Hepatocyte (in vitro differentiated cells): Measurements from ENCODE around the gene ADAP2. TPM values are rescaled to one million over a fixed set of nuclear protein-coding genes. Genes with fewer than 3 reads are reported as not detected.

Experiments used
- DNase-seq: peaks from one replicate; pipeline ENCODE4 v3.0.0-alpha.2; 2016; ENCODE audit warnings: low spot score
- H2AFZ ChIP-seq: fragments of 200-600 bp; sonication (generic); 2 replicates; pipeline ENCODE4 v1.6.0; 2016; ENCODE audit warnings: antibody characterized with exemption, mild to moderate bottlenecking
- H3K27ac ChIP-seq: fragments of 200-600 bp; sonication (generic); 2 replicates; pipeline ENCODE4 v1.5.1; 2016; ENCODE audit warnings: mild to moderate bottlenecking
- H3K27me3 ChIP-seq: fragments of 200-600 bp; sonication (generic); 2 replicates; pipeline ENCODE4 v1.6.1; 2016
- H3K36me3 ChIP-seq: fragments of 200-600 bp; sonication (generic); replicated peaks from 2 replicates; pipeline ENCODE4 v1.5.1; 2016; ENCODE audit warnings: low read depth; ENCODE audit not compliant: insufficient read depth
- H3K4me1 ChIP-seq: fragments of 200-600 bp; sonication (generic); 2 replicates; pipeline ENCODE4 v1.5.1; 2016; ENCODE audit warnings: mild to moderate bottlenecking, moderate library complexity; ENCODE audit not compliant: insufficient read depth
- H3K4me2 ChIP-seq: fragments of 200-600 bp; sonication (generic); 2 replicates; pipeline ENCODE4 v1.6.0; 2016
- H3K4me3 ChIP-seq: fragments of 200-600 bp; sonication (generic); 2 replicates; pipeline ENCODE4 v1.5.1; 2016; ENCODE audit warnings: mild to moderate bottlenecking
- H3K79me2 ChIP-seq: fragments of 200-600 bp; sonication (generic); 2 replicates; pipeline ENCODE4 v1.6.0; 2017; ENCODE audit warnings: mild to moderate bottlenecking
- H3K9me2 ChIP-seq: fragments of 200-600 bp; sonication (generic); replicated peaks from 2 replicates; pipeline ENCODE4 v1.6.0; 2017; ENCODE audit warnings: mild to moderate bottlenecking; ENCODE audit not compliant: insufficient read depth
- H3K9me3 ChIP-seq: fragments of 200-600 bp; sonication (generic); 2 replicates; pipeline ENCODE4 v1.5.1; 2016; ENCODE audit warnings: low read depth, mild to moderate bottlenecking
- H4K20me1 ChIP-seq: fragments of 200-600 bp; sonication (generic); 2 replicates; pipeline ENCODE4 v1.6.0; 2016; ENCODE audit warnings: mild to moderate bottlenecking; ENCODE audit not compliant: insufficient read depth, poor library complexity, severe bottlenecking
- EZH2 ChIP-seq: fragments of 200-600 bp; sonication (generic); IDR thresholded peaks from 2 replicates; pipeline ENCODE4 v1.6.1; 2016; ENCODE audit warnings: antibody characterized with exemption, mild to moderate bottlenecking, borderline replicate concordance
- EZH2phosphoT487 ChIP-seq: fragments of 200-600 bp; sonication (generic); IDR thresholded peaks from one replicate; pipeline ENCODE4 v1.6.1; 2018; ENCODE audit warnings: antibody characterized with exemption, mild to moderate bottlenecking, low read depth, moderate library complexity; ENCODE audit not compliant: unreplicated experiment, severe bottlenecking
- WGBS: methylation state at CpG from one replicate; pipeline ENCODE4 v1.1.6; 2016; ENCODE audit warnings: low lambda C conversion rate; ENCODE audit errors: missing lambda C conversion rate; 5-methylcytosine and 5-hydroxymethylcytosine counted together
- polyA plus RNA-seq: library from polyadenylated mRNA; unstranded; fragments of >200 nt; fragmentation: Nextera tagmentation; extraction: Ambion mirVana; gene quantifications from 2 replicates; pipeline ENCODE4 v1.2.1, GENCODE V29; 2016
- total RNA-seq: library from RNA; depleted of rRNA; stranded (reverse); fragments of >200 nt; gene quantifications from 2 replicates; pipeline ENCODE4 v1.2.3, GENCODE V29; 2014
- TF ChIP-seq, protein P1 (sequence below): fragments of 200-600 bp; sonication (generic); IDR thresholded peaks from 2 replicates; pipeline ENCODE4 v1.5.1; 2016; ENCODE audit warnings: antibody characterized with exemption, mild to moderate bottlenecking; ENCODE audit not compliant: poor library complexity

The ADAP2 gene
- total and polyA plus RNA-seq, 2 experiments from 2014 or later, result 0.70 to 1.5 TPM

DNA sequence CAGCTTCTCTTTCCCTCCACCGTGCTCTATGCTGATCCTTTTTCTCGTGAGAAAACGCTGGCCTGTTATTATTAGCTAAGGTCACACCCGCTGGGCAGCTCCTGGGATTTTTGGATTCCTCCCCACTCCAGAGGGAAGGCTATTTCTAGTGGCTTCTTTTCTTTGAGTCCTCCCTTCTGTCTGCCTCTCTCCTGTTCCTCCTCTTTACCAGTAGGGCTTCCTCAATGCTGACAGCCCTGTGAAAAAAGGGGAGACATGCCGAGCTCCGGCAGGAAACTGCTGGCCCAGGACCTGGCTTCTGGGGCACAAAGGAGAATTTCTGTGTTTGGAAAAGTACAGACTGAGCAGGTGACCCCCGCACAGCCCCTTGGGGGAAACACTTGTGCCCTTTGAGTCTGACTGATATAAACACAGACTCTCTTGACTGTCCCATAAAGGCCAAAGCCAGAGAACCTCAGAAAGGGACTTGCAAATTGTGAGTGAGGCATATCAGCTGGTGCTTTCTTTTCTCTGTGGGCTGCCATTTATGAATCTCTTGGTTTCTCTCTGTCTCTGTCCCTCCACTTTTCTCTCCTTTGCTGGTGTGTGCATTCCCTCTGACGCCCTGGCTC lies 35.1 kb downstream of the ADAP2 start:
- no peak for DNase-seq
- Histone ChIP-seq H3K36me3 (no peaks in the 10 kb centered on the region), H4K20me1 (no peaks in the 10 kb centered on the region), H3K9me3 (no peaks in the 10 kb centered on the region), H2AFZ (no peak overlapping the region), H3K9me2 (no peaks in the 10 kb centered on the region), H3K27me3 (no peaks in the 10 kb centered on the region), H3K4me3 (no peak overlapping the region), H3K4me1 (no peaks in the 10 kb centered on the region), H3K27ac (no peak overlapping the region), H3K4me2 (no peak overlapping the region), H3K79me2 (no peaks in the 10 kb centered on the region)
- no peak for TF ChIP-seq EZH2phosphoT487
- TF ChIP-seq, protein P1, sequence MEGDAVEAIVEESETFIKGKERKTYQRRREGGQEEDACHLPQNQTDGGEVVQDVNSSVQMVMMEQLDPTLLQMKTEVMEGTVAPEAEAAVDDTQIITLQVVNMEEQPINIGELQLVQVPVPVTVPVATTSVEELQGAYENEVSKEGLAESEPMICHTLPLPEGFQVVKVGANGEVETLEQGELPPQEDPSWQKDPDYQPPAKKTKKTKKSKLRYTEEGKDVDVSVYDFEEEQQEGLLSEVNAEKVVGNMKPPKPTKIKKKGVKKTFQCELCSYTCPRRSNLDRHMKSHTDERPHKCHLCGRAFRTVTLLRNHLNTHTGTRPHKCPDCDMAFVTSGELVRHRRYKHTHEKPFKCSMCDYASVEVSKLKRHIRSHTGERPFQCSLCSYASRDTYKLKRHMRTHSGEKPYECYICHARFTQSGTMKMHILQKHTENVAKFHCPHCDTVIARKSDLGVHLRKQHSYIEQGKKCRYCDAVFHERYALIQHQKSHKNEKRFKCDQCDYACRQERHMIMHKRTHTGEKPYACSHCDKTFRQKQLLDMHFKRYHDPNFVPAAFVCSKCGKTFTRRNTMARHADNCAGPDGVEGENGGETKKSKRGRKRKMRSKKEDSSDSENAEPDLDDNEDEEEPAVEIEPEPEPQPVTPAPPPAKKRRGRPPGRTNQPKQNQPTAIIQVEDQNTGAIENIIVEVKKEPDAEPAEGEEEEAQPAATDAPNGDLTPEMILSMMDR, result no peak
- TF ChIP-seq EZH2, result no peak
- WGBS, result 80% methylated on average over 8 of the region's 8 CpGs

DNA sequence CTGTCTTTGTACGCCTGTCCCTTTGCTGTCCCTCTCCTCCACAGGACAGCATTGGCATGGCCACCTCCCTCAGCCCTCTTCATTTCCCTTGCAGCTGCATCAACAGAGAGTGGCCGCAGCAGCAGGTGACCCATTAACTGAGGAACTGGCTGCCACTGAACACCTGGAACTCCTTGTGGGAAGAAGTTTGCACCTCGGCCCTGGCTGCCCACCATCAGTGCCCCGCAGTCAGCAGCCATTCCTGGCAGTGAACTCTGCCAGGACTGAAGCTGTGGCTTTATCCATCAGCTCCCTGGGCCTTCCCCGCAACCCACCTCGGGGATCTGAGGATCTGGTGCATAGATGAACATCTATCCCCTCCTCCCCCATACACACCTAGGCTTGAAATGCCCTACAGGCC lies 36.0 kb downstream of the ADAP2 start:
- WGBS, result 96% methylated on average over 6 of the region's 6 CpGs
- no peak overlapping the region for H2AFZ ChIP-seq
- H3K4me3 ChIP-seq, result no peak overlapping the region
- no peak overlapping the region for H3K4me2 ChIP-seq
- H3K9me3 ChIP-seq, result no peaks in the 10 kb centered on the region
- H3K36me3 ChIP-seq, result no peaks in the 10 kb centered on the region
- no peaks in the 10 kb centered on the region for H4K20me1 ChIP-seq
- H3K9me2 ChIP-seq, result no peaks in the 10 kb centered on the region
- H3K27me3 ChIP-seq, result no peaks in the 10 kb centered on the region
- H3K79me2 ChIP-seq, result no peaks in the 10 kb centered on the region
- no peak for TF ChIP-seq EZH2phosphoT487
- TF ChIP-seq EZH2, result no peak
- TF ChIP-seq, protein P1, result no peak
- H3K4me1 ChIP-seq, result no peaks in the 10 kb centered on the region
- no peak for DNase-seq
- no peak overlapping the region for H3K27ac ChIP-seq

DNA sequence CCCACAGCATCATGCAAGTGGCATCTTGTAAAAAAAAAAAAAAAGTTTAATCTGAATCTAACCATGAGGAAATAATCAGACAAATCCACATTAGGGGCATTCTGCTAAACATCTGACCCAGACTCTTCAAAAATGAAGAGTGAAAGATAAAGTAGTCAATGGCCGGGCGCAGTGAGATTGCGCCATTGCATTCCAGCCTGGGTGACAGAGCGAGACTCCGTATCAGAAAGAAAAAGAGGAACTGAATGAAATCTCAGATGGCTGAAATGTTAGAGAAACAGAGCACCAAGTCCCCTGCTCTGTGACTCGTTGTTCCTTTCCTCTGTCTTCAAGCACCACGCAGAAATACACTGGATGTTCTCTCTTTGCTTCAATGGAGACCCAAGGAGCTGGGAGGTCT lies 36.4 kb downstream of the ADAP2 start:
- Histone ChIP-seq H3K9me2 (no peaks in the 10 kb centered on the region), H2AFZ (no peak overlapping the region), H3K4me3 (no peak overlapping the region), H4K20me1 (no peaks in the 10 kb centered on the region), H3K4me2 (no peak overlapping the region), H3K36me3 (no peaks in the 10 kb centered on the region), H3K9me3 (no peaks in the 10 kb centered on the region), H3K27me3 (no peaks in the 10 kb centered on the region), H3K27ac (no peak overlapping the region), H3K79me2 (no peaks in the 10 kb centered on the region), H3K4me1 (no peaks in the 10 kb centered on the region)
- TF ChIP-seq EZH2phosphoT487 (no peak), EZH2 (no peak)
- TF ChIP-seq, protein P1, result no peak
- WGBS, result 85% methylated on average over 7 of the region's 7 CpGs
- no peak for DNase-seq
